Endothelial cell of umbilical vein (primary cell): ENCODE results near the gene FHIT. TPM values are rescaled to one million over a fixed set of nuclear protein-coding genes. Genes with fewer than 3 reads are reported as not detected.

Experiments used
- BruUV-seq: library from RNA; stranded (reverse); fragments of 400-500 nt; replicated peaks from 2 replicates; lab custom pipeline; 2021; lab: Mats Ljungman, UMichigan
- CTCF ChIA-PET: fragments of 300-600, 350-600 bp; sonication (Branson Sonifier 250); formaldehyde crosslinking; loops from one replicate; lab custom pipeline; 2021; ENCODE audit warnings: antibody characterized with exemption, inconsistent platforms; lab: Charles Lee
- POLR2A ChIA-PET: fragments of 300-600, 350-600 bp; sonication (Branson Sonifier 250); formaldehyde crosslinking; loops from one replicate; lab custom pipeline; 2021; ENCODE audit warnings: antibody characterized with exemption, inconsistent platforms; lab: Charles Lee
- DNase-seq: peaks from one replicate; pipeline ENCODE4 v3.0.0-alpha.2; 2011; ENCODE audit warnings: low read depth, low spot score
- FAIRE-seq: peaks from 2 replicates; lab custom pipeline; 2011; peaks lifted over from hg19 to GRCh38; lab: Jason Lieb, UNC
- H2AFZ ChIP-seq: 2 replicates; pipeline ENCODE4 v1.6.0; 2012; ENCODE audit warnings: low read depth, low read length, control low read depth, inconsistent platforms
- H3K27ac ChIP-seq: 2 replicates; pipeline ENCODE4 v1.5.1; 2011; ENCODE audit warnings: low read depth, mild to moderate bottlenecking, control low read depth, low read length, moderate library complexity; ENCODE audit not compliant: insufficient read depth
- H3K27me3 ChIP-seq, 2 experiments: 2 replicates each; pipeline versions ENCODE4 v1.6.0 to v1.6.1; 2011; ENCODE audit warnings: low read length in 2 of 2, mixed read lengths in 1 of 2; ENCODE audit not compliant: control insufficient read depth in 2 of 2, insufficient read depth in 2 of 2
- H3K36me3 ChIP-seq, 2 experiments: 2 replicates in 1 of 2; 3 replicates in 1 of 2; pipeline ENCODE4 v1.5.1; 2011; ENCODE audit warnings: low read length in 2 of 2, mild to moderate bottlenecking in 1 of 2, moderate library complexity in 1 of 2; ENCODE audit not compliant: control insufficient read depth in 2 of 2, insufficient read depth in 2 of 2; ENCODE audit errors: extremely low read depth in 1 of 2
- H3K4me1 ChIP-seq: 3 replicates; pipeline ENCODE4 v1.5.1; 2011; ENCODE audit warnings: mild to moderate bottlenecking, low read length; ENCODE audit not compliant: control insufficient read depth, insufficient read depth; ENCODE audit errors: extremely low read depth
- H3K4me2 ChIP-seq: 2 replicates; pipeline ENCODE4 v1.6.1; 2011; ENCODE audit warnings: low read length, control low read depth, mixed read lengths; ENCODE audit not compliant: insufficient read depth
- H3K4me3 ChIP-seq, 3 experiments: fragments of 200-600 bp in 1 of 3; sonication (generic), shearing (Covaris generic) in 1 of 3; replicated peaks in 1 of 3; 2 replicates each; pipeline ENCODE4 v1.5.1; 2011 to 2016; ENCODE audit warnings: control low read depth in 3 of 3, low read length in 3 of 3, mild to moderate bottlenecking in 2 of 3, inconsistent platforms in 1 of 3, low read depth in 1 of 3, moderate library complexity in 1 of 3; ENCODE audit not compliant: insufficient read depth in 1 of 3
- H3K79me2 ChIP-seq: 2 replicates; pipeline ENCODE4 v1.6.0; 2012; ENCODE audit warnings: low read length, inconsistent platforms; ENCODE audit not compliant: control insufficient read depth, insufficient read depth
- H3K9ac ChIP-seq: replicated peaks from 2 replicates; pipeline ENCODE3; 2011; ENCODE audit warnings: low read length, control low read depth; ENCODE audit not compliant: insufficient read depth; ENCODE audit errors: extremely low read depth
- H3K9me1 ChIP-seq: replicated peaks from 3 replicates; pipeline ENCODE4 v1.6.0; 2011; ENCODE audit warnings: mild to moderate bottlenecking, low read length; ENCODE audit not compliant: control insufficient read depth, insufficient read depth; ENCODE audit errors: extremely low read depth
- H3K9me3 ChIP-seq: replicated peaks from 2 replicates; pipeline ENCODE4 v1.5.1; 2012; ENCODE audit warnings: low read length, inconsistent platforms; ENCODE audit not compliant: control insufficient read depth, insufficient read depth
- H4K20me1 ChIP-seq: replicated peaks from 2 replicates; pipeline ENCODE3; 2011; ENCODE audit warnings: mild to moderate bottlenecking, low read length; ENCODE audit not compliant: control insufficient read depth, insufficient read depth; ENCODE audit errors: extremely low read depth
- CTCF ChIP-seq, 2 donors: IDR thresholded peaks; 1 replicate in 1 of 2; 2 replicates in 1 of 2; pipeline ENCODE4 v1.5.1; 2011; ENCODE audit warnings: low read length in 2 of 2, mild to moderate bottlenecking in 2 of 2, moderate library complexity in 2 of 2, control low read depth in 1 of 2, inconsistent platforms in 1 of 2, low read depth in 1 of 2; ENCODE audit not compliant: insufficient read depth in 1 of 2; ENCODE audit errors: extremely low read depth in 1 of 2
- EZH2 ChIP-seq: IDR thresholded peaks from 2 replicates; pipeline ENCODE4 v1.6.1; 2012; ENCODE audit warnings: borderline replicate concordance, low read depth, mild to moderate bottlenecking, moderate library complexity, low read length, inconsistent platforms; ENCODE audit not compliant: severe bottlenecking
- FOS ChIP-seq: IDR thresholded peaks from 2 replicates; pipeline ENCODE4 v1.6.1; 2011; ENCODE audit warnings: mild to moderate bottlenecking, low read length, moderate library complexity, borderline replicate concordance; ENCODE audit not compliant: insufficient read depth
- GATA2 ChIP-seq: IDR thresholded peaks from 2 replicates; pipeline ENCODE4 v1.7.0; 2011; ENCODE audit warnings: low read depth, mild to moderate bottlenecking, moderate library complexity, mixed read lengths, low read length; ENCODE audit not compliant: insufficient read length, insufficient read depth
- JUN ChIP-seq: IDR thresholded peaks from 2 replicates; pipeline ENCODE4 v1.6.1; 2011; ENCODE audit warnings: borderline replicate concordance, low read depth; ENCODE audit not compliant: insufficient read length, insufficient read depth
- MAX ChIP-seq: IDR thresholded peaks from 2 replicates; pipeline ENCODE4 v1.6.1; 2011; ENCODE audit not compliant: insufficient read depth, insufficient read length
- MYC ChIP-seq: IDR thresholded peaks from one replicate; pipeline ENCODE4 v1.6.1; 2011; ENCODE audit warnings: mild to moderate bottlenecking, low read depth, low read length
- POLR2A ChIP-seq: IDR thresholded peaks from 2 replicates; pipeline ENCODE4 v1.6.1; 2012; ENCODE audit warnings: low read depth, mild to moderate bottlenecking, control low read depth, low read length
- POLR2AphosphoS5 ChIP-seq: IDR thresholded peaks from 2 replicates; pipeline ENCODE4 v1.6.1; 2012; ENCODE audit warnings: low read depth, mild to moderate bottlenecking, control low read depth, low read length, moderate library complexity; ENCODE audit not compliant: insufficient read depth
- dilution Hi-C: fragments of 300-500 bp; cut with MboI; formaldehyde crosslinking; loops from one replicate; pipeline ENCODE4 v1.15.0; 2019; ENCODE audit warnings: low sequenced_read_pairs; ENCODE audit not compliant: extremely low pct_ligation_motif_present
- intact Hi-C: fragments of 100-400 bp; cut with micrococcal nuclease; formaldehyde crosslinking; loops from one replicate; pipeline ENCODE4 v1.10.0; 2022
- polyA plus RNA-seq, 4 experiments: library from polyadenylated mRNA; depleted of rRNA in 3 of 4; stranded (reverse) in 3 of 4; unstranded in 1 of 4; fragments of >200 nt; gene quantifications; 2 replicates each; pipeline versions ENCODE4 v1.2.1 to v1.2.3, GENCODE V29; 2011 to 2012; ENCODE audit warnings: missing spikeins in 1 of 4
- total RNA-seq: library from RNA; stranded (reverse); gene quantifications from 2 replicates; pipeline ENCODE4 v1.2.3, GENCODE V29; 2021

The FHIT gene
- total and polyA plus RNA-seq, 2 donors (not counting 3 experiments of a cell fraction or from before 2014, with no cell fraction given): 0.47 to 2.2 TPM

- H3K36me3 ChIP-seq: no peaks in the 10 kb centered on the region
- no peak for DNase-seq
- no peak overlapping the region for H2AFZ ChIP-seq
- dilution Hi-C loops: no loop called here
- TF ChIP-seq POLR2AphosphoS5: no peak
- no peaks in the 10 kb centered on the region for H4K20me1 ChIP-seq
- no peak overlapping the region for H3K4me2 ChIP-seq
- H3K79me2 ChIP-seq: no peaks in the 10 kb centered on the region
- intact Hi-C loops: no loop called here
- H3K27ac ChIP-seq: no peak overlapping the region
- FAIRE-seq: no peak
- POLR2A ChIA-PET: no interaction called here
- no peaks in the 10 kb centered on the region for H3K27me3 ChIP-seq
- H3K9me3 ChIP-seq: peaks cover 4% of the 10 kb centered on the region
- no peak overlapping the region for H3K9ac ChIP-seq
- H3K4me1 ChIP-seq: no peaks in the 10 kb centered on the region
- no peak overlapping the region for H3K4me3 ChIP-seq
- CTCF ChIA-PET: no interaction called here
- BruUV-seq: no TSS peak
- H3K9me1 ChIP-seq: no peaks in the 10 kb centered on the region
Observed at GRCh38 chr3:59708202-59708601, 1543.0 kb downstream of the FHIT start.

- no peak overlapping the region for H3K9ac ChIP-seq
- no peaks in the 10 kb centered on the region for H4K20me1 ChIP-seq
- ChIA-PET CTCF (no interaction called here), POLR2A (no interaction called here)
- dilution Hi-C loops (no loop called here), intact Hi-C loops (no loop called here)
- no peak overlapping the region for H3K27ac ChIP-seq
- BruUV-seq: no TSS peak
- TF ChIP-seq JUN (no peak), CTCF (IDR thresholded peaks at IDR 0.05; ENCODE audit: extremely low read depth in 1 of 2, insufficient read depth in 1 of 2, low read depth in 1 of 2, low read length in 2 of 2) (no peak), MYC (no peak), MAX (no peak), POLR2AphosphoS5 (no peak), EZH2 (no peak), POLR2A (no peak), FOS (no peak), GATA2 (no peak)
- H3K4me1 ChIP-seq: no peaks in the 10 kb centered on the region
- no peak for DNase-seq
- H3K9me1 ChIP-seq: no peaks in the 10 kb centered on the region
- H3K4me3 ChIP-seq: no peak overlapping the region
- H3K9me3 ChIP-seq: peaks cover 5% of the 10 kb centered on the region
- H3K27me3 ChIP-seq: no peaks in the 10 kb centered on the region
- FAIRE-seq: no peak
- H3K79me2 ChIP-seq: no peaks in the 10 kb centered on the region
- no peaks in the 10 kb centered on the region for H3K36me3 ChIP-seq
- no peak overlapping the region for H3K4me2 ChIP-seq
- no peak overlapping the region for H2AFZ ChIP-seq
Observed at GRCh38 chr3:59704292-59704691, 1547.0 kb downstream of the FHIT start.
